Chondrocyte (in vitro differentiated cells): ENCODE measurements around the gene KCNT2. TPM values are rescaled to one million over a fixed set of nuclear protein-coding genes. Genes with fewer than 3 reads are reported as not detected.

Experiments used
- DNase-seq: peaks from one replicate; pipeline ENCODE4 v3.0.0; 2021; ENCODE audit warnings: mixed read lengths, low spot score
- H3K27ac Mint-ChIP-seq: one replicate; pipeline ENCODE4 v1.8.0; 2021; ENCODE audit warnings: mild to moderate bottlenecking, moderate library complexity, mixed read lengths; ENCODE audit not compliant: unreplicated experiment
- H3K27me3 Mint-ChIP-seq: 2 replicates; pipeline ENCODE4 v1.8.0; 2021; ENCODE audit warnings: low read depth, mixed read lengths
- H3K36me3 Mint-ChIP-seq: 2 replicates; pipeline ENCODE4 v1.8.0; 2021; ENCODE audit warnings: low read depth, mixed read lengths
- H3K4me1 Mint-ChIP-seq: 2 replicates; pipeline ENCODE4 v1.8.0; 2021; ENCODE audit warnings: low read depth, mild to moderate bottlenecking, mixed read lengths
- H3K4me3 Mint-ChIP-seq: one replicate; pipeline ENCODE4 v1.8.0; 2021; ENCODE audit warnings: mild to moderate bottlenecking, moderate library complexity, mixed read lengths; ENCODE audit not compliant: unreplicated experiment
- H3K9me3 Mint-ChIP-seq: 2 replicates; pipeline ENCODE4 v1.8.0; 2021; ENCODE audit warnings: low read depth, mixed read lengths
- CTCF ChIP-seq: fragments of 200-600 bp; sonication (generic); IDR thresholded peaks from 2 replicates; pipeline ENCODE4 v1.5.0; 2021; ENCODE audit warnings: antibody characterized with exemption, mild to moderate bottlenecking, moderate library complexity
- total RNA-seq: library from RNA; stranded (reverse); gene quantifications from 3 replicates; pipeline ENCODE4 v1.2.1, GENCODE V29; 2021

Gene KCNT2
- total RNA-seq, 1 donor from 2014 or later: 13.4 TPM

GRCh38 chr1:196376630-196377328 is 231.5 kb downstream of the KCNT2 start:
- no peak for DNase-seq
- Mint-ChIP-seq H3K4me3 (no peak overlapping the region), H3K27ac (no peak overlapping the region), H3K9me3 (no peaks in the 10 kb centered on the region), H3K36me3 (no peaks in the 10 kb centered on the region), H3K4me1 (no peaks in the 10 kb centered on the region), H3K27me3 (no peaks in the 10 kb centered on the region)
- TF ChIP-seq CTCF: no peak

GRCh38 chr1:196373798-196374197 is 234.4 kb downstream of the KCNT2 start:
- Mint-ChIP-seq H3K4me3 (no peak overlapping the region), H3K27ac (no peak overlapping the region), H3K9me3 (no peaks in the 10 kb centered on the region), H3K4me1 (no peaks in the 10 kb centered on the region), H3K27me3 (no peaks in the 10 kb centered on the region), H3K36me3 (no peaks in the 10 kb centered on the region)
- DNase-seq: no peak
- TF ChIP-seq CTCF: no peak

- Mint-ChIP-seq H3K27ac (no peak overlapping the region), H3K9me3 (no peaks in the 10 kb centered on the region), H3K4me3 (no peak overlapping the region), H3K27me3 (no peaks in the 10 kb centered on the region), H3K36me3 (no peaks in the 10 kb centered on the region), H3K4me1 (no peaks in the 10 kb centered on the region)
- DNase-seq: no peak
- peak; percentile 81 for TF ChIP-seq CTCF
These were observed 235.2 kb downstream of the KCNT2 start for GRCh38 chr1:196372896-196373536.

GRCh38 chr1:196367838-196368237 is 240.4 kb downstream of the KCNT2 start:
- Mint-ChIP-seq H3K4me3 (no peak overlapping the region), H3K36me3 (no peaks in the 10 kb centered on the region), H3K27ac (no peak overlapping the region), H3K27me3 (no peaks in the 10 kb centered on the region), H3K4me1 (no peaks in the 10 kb centered on the region), H3K9me3 (no peaks in the 10 kb centered on the region)
- no peak for DNase-seq
- no peak for TF ChIP-seq CTCF

- Mint-ChIP-seq H3K4me1 (no peaks in the 10 kb centered on the region), H3K27me3 (no peaks in the 10 kb centered on the region), H3K36me3 (no peaks in the 10 kb centered on the region), H3K9me3 (no peaks in the 10 kb centered on the region), H3K4me3 (no peak overlapping the region), H3K27ac (no peak overlapping the region)
- DNase-seq: no peak
- TF ChIP-seq CTCF: no peak
These were observed 241.3 kb downstream of the KCNT2 start for GRCh38 chr1:196366817-196367495.
